Measurements from ENCODE around the gene PRIMA1. TPM values are rescaled to one million over a fixed set of nuclear protein-coding genes. Genes with fewer than 3 reads are reported as not detected.

PRIMA1 gene
- total RNA-seq, 6 donors from 2014 or later = under 0.01 to 1.8 (median 0.62) TPM

DNA sequence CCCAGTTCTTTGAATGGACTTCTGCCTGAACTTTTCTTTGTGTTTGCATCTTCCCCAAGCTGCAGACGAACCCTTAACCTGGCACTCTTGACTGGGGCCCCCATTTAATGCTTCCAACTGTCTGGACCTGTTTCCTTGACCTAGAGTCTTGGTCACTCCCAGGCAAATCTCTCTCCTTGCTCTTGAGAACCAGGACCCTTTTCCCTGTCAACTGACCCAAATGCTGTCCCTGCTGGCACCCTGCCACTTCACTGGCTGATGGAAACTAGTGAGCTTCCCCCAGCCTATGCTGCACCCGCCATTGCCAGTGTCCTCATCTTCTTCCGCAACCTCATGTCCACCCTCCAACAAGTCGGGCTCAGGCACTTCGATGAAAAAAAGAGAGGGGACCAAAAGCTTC lies 79.5 kb downstream of the PRIMA1 start:
- no peak for DNase-seq
- WGBS, 2 donors = 80 to 88% methylated on average over 5 of the region's 5 CpGs
- H3K27me3 ChIP-seq = no peaks in the 10 kb centered on the region
- H3K4me1 ChIP-seq = no peaks in the 10 kb centered on the region
- no peak overlapping the region for H3K27ac ChIP-seq
- H3K4me3 ChIP-seq = no peak overlapping the region
- no peak for TF ChIP-seq POLR2AphosphoS5 (IDR thresholded peaks at IDR 0.05)
- TF ChIP-seq EP300 (IDR thresholded peaks at IDR 0.05) = no peak
- TF ChIP-seq, protein P1, sequence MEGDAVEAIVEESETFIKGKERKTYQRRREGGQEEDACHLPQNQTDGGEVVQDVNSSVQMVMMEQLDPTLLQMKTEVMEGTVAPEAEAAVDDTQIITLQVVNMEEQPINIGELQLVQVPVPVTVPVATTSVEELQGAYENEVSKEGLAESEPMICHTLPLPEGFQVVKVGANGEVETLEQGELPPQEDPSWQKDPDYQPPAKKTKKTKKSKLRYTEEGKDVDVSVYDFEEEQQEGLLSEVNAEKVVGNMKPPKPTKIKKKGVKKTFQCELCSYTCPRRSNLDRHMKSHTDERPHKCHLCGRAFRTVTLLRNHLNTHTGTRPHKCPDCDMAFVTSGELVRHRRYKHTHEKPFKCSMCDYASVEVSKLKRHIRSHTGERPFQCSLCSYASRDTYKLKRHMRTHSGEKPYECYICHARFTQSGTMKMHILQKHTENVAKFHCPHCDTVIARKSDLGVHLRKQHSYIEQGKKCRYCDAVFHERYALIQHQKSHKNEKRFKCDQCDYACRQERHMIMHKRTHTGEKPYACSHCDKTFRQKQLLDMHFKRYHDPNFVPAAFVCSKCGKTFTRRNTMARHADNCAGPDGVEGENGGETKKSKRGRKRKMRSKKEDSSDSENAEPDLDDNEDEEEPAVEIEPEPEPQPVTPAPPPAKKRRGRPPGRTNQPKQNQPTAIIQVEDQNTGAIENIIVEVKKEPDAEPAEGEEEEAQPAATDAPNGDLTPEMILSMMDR (IDR thresholded peaks at IDR 0.05) = no peak
- no peak for TF ChIP-seq POLR2A (IDR thresholded peaks at IDR 0.05)
- no peaks in the 10 kb centered on the region for H3K36me3 ChIP-seq
- ATAC-seq (ENCODE audit: low FRiP score in 2 of 2) = no peak
- H3K9me3 ChIP-seq = no peaks in the 10 kb centered on the region

DNA sequence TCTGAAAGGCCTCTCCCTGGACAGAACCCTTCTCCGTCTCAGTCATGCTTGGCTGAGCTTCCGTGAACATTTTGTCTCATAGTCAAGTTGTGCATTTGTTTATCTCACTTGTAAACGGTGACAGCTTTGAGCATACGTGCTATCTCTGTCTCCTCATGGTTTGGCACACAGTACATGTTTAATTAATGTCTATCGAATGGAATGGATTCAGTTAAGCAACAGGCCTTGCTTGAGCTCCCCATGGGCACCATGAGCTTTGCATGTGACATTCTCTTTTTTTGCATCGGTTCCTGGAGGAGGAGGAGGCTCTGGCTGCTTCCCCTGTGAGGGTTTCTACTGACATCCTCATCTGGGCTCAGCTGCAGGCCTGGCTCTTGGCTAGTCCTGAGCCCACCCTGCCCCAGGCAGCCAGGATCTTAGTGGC lies 80.0 kb downstream of the PRIMA1 start:
- WGBS, 2 donors = 58 to 64% methylated on average over 6 of the region's 6 CpGs
- Histone ChIP-seq H3K36me3 (no peaks in the 10 kb centered on the region), H3K27ac (no peak overlapping the region)

DNA sequence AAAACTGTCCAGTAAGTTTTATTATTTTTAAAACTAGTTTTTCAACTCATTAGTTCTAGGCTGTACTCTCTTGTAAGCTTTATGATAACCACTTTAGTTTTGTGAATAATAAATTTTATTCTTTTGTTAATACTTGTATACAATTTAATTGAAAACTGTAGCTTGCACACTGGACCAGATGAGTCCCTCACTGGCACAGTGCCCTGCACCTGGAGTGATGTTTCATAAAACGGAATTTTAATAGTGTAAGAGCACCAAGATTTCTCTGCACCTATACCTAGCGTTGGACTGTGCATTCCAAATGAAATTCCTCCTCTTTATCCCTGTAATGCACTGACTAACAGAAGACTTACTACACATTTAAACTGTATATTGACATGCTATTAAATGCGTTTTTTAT lies 80.8 kb downstream of the PRIMA1 start:
- 72 to 77% methylated on average over 3 of the region's 3 CpGs for WGBS, 2 donors
- Histone ChIP-seq H3K27me3 (no peaks in the 10 kb centered on the region), H3K36me3 (no peaks in the 10 kb centered on the region), H3K4me3 (no peak overlapping the region), H3K27ac (no peak overlapping the region), H3K4me1 (no peaks in the 10 kb centered on the region), H3K9me3 (no peaks in the 10 kb centered on the region)
- TF ChIP-seq EP300 (IDR thresholded peaks at IDR 0.05) (no peak), POLR2A (IDR thresholded peaks at IDR 0.05) (no peak), POLR2AphosphoS5 (IDR thresholded peaks at IDR 0.05) (no peak)
- TF ChIP-seq, protein P1 (IDR thresholded peaks at IDR 0.05) = no peak
- DNase-seq = no peak
- ATAC-seq (ENCODE audit: low FRiP score in 2 of 2) = no peak

More for the DNA sequence above, 80.0 kb downstream of the PRIMA1 start:
- no peak for TF ChIP-seq EP300 (IDR thresholded peaks at IDR 0.05)
- TF ChIP-seq POLR2AphosphoS5 (IDR thresholded peaks at IDR 0.05) = no peak
- no peak for TF ChIP-seq POLR2A (IDR thresholded peaks at IDR 0.05)
- TF ChIP-seq, protein P1 (IDR thresholded peaks at IDR 0.05) = no peak
- Histone ChIP-seq H3K27me3 (no peaks in the 10 kb centered on the region), H3K4me1 (no peaks in the 10 kb centered on the region), H3K4me3 (no peak overlapping the region), H3K9me3 (no peaks in the 10 kb centered on the region)
- ATAC-seq (ENCODE audit: low FRiP score in 2 of 2) (no peak), DNase-seq (no peak)

DNA sequence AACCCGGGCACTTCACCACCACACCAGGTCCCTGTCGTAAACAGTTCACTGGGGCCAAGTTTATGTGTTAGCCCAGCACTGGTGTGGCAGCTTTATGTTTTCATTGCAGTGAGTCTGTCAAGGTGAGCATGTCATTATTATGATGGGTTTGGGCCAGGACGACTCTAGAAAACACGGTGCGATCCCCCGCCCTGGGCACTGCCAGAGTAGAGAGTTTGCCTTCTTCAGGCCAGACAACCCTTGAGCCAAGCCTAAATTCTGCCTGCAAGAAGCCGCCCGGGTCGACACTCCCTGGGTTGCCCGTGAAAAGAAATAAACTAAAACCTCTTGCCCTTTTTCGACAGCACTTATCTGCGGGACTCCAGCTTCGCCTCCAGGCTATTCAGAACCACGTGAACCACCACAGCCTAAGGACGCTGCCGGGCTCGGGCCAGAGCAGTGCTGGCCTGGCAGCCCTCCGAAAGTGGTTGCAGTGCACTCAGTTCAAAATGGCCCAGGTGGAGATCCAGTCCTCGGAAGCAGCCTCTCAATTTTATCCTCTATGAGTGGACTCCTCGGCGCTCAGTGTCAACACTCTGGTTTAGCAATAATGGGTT lies 81.8 kb downstream of the PRIMA1 start:
- peak in 1 of 2 donors; percentile 47 for DNase-seq
- ATAC-seq (ENCODE audit: low FRiP score in 2 of 2) = peak in 1 of 2 donors; percentile 4
- no peaks in the 10 kb centered on the region for H3K36me3 ChIP-seq
- H3K9me3 ChIP-seq = no peaks in the 10 kb centered on the region
- H3K27ac ChIP-seq = no peak overlapping the region
- TF ChIP-seq POLR2A (IDR thresholded peaks at IDR 0.05) = no peak
- TF ChIP-seq, protein P1 (IDR thresholded peaks at IDR 0.05) = no peak
- no peak for TF ChIP-seq EP300 (IDR thresholded peaks at IDR 0.05)
- TF ChIP-seq POLR2AphosphoS5 (IDR thresholded peaks at IDR 0.05) = no peak
- 80 to 81% methylated on average over 21 of the region's 21 CpGs for WGBS, 2 donors
- H3K4me1 ChIP-seq = no peaks in the 10 kb centered on the region
- H3K4me3 ChIP-seq = no peak overlapping the region
- no peaks in the 10 kb centered on the region for H3K27me3 ChIP-seq
